HL-60 (cell line): Measurements from ENCODE around the gene TMUB1.

Source experiments
- DNase-seq, 2 experiments: peaks; one replicate each; pipeline ENCODE4 v3.0.0-alpha.2; 2010 to 2020; ENCODE audit warnings: low read depth in 1 of 2, low spot score in 1 of 2
- H3K27ac ChIP-seq: fragments of 250-450 bp; sonication (Bioruptor Pico); replicated peaks from 2 replicates; pipeline ENCODE4 v1.5.1; 2020; ENCODE audit warnings: mild to moderate bottlenecking, moderate library complexity
- H3K27me3 ChIP-seq: fragments of 250-450 bp; sonication (Bioruptor Pico); 2 replicates; pipeline ENCODE4 v1.5.1; 2021; ENCODE audit warnings: mild to moderate bottlenecking, moderate library complexity; ENCODE audit not compliant: insufficient read depth, poor library complexity, severe bottlenecking
- H3K4me3 ChIP-seq: replicated peaks from 2 replicates; pipeline ENCODE4 v1.5.1; 2011; ENCODE audit warnings: mild to moderate bottlenecking, control low read depth, low read length; ENCODE audit not compliant: insufficient read depth
- GABPA ChIP-seq: IDR thresholded peaks from 2 replicates; pipeline ENCODE4 v1.6.1; 2012; ENCODE audit warnings: low read depth
- POLR2AphosphoS5 ChIP-seq: IDR thresholded peaks from 2 replicates; pipeline ENCODE4 v1.6.1; 2012; ENCODE audit warnings: low read depth
- SPI1 ChIP-seq: IDR thresholded peaks from 2 replicates; pipeline ENCODE4 v1.6.1; 2012; ENCODE audit warnings: low read depth, mild to moderate bottlenecking, borderline replicate concordance
- TF ChIP-seq, protein P1 (sequence below): IDR thresholded peaks from one replicate; pipeline ENCODE4 v1.5.1; 2011; ENCODE audit warnings: low read length, control low read depth, inconsistent platforms; ENCODE audit not compliant: insufficient read depth
- TF ChIP-seq, protein P2 (sequence below): IDR thresholded peaks from 2 replicates; pipeline ENCODE4 v1.6.1; 2012; ENCODE audit warnings: low read depth; ENCODE audit not compliant: insufficient replicate concordance

The TMUB1 gene

DNA sequence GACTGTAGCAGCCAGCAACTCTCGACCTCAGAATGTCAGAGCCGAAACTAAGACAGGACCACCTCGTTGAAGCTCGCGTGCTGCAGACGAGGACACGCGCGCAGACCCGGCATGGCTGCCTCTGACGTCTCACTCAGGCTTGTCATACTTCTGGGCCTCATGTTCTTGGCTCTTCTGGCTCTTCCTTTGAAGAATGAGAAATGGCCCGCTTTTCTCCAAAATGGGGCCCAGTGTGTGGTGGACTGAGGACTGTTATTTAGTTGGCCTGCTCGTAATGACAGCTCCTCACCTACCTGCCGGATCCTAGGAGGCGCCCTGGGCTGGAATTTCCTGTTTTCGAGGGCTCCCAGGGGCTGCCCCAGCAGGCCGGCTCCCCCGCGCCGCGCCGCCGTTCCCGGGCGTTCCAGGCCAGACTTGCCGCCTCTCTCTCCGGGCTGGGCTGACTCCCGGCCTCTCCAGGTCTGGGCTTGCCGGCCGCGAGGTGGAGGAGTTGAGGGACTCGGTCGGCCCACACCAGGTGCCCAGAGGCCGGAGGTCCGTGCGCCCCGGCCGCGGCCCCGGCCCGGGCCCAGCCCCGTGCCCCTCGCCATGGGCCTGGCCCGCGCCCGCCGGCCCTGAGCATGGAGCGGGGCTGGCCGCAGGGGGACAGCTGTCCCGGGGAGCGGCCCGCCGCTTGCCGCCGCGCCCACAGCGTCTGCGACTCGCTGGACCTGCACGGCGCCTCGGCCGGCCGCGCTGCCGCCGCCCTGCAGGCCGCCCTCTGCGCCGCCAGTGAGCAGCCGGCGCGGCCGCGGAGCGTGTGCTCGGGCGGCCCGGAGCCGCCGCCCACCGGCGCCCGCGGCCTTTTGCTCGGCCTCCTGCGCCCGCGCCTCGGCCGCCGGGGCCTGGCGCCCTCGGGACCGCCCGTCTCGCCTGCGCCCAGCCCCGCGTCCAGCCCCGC, 31.1 kb upstream of the TMUB1 start:
- no peak for DNase-seq
- Histone ChIP-seq H3K4me3 (no peak overlapping the region), H3K27ac (no peak overlapping the region), H3K27me3 (no peaks in the 10 kb centered on the region)
- no peak for TF ChIP-seq SPI1
- TF ChIP-seq, protein P1, sequence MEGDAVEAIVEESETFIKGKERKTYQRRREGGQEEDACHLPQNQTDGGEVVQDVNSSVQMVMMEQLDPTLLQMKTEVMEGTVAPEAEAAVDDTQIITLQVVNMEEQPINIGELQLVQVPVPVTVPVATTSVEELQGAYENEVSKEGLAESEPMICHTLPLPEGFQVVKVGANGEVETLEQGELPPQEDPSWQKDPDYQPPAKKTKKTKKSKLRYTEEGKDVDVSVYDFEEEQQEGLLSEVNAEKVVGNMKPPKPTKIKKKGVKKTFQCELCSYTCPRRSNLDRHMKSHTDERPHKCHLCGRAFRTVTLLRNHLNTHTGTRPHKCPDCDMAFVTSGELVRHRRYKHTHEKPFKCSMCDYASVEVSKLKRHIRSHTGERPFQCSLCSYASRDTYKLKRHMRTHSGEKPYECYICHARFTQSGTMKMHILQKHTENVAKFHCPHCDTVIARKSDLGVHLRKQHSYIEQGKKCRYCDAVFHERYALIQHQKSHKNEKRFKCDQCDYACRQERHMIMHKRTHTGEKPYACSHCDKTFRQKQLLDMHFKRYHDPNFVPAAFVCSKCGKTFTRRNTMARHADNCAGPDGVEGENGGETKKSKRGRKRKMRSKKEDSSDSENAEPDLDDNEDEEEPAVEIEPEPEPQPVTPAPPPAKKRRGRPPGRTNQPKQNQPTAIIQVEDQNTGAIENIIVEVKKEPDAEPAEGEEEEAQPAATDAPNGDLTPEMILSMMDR = no peak
- TF ChIP-seq POLR2AphosphoS5 = no peak
- no peak for TF ChIP-seq GABPA
- TF ChIP-seq, protein P2, sequence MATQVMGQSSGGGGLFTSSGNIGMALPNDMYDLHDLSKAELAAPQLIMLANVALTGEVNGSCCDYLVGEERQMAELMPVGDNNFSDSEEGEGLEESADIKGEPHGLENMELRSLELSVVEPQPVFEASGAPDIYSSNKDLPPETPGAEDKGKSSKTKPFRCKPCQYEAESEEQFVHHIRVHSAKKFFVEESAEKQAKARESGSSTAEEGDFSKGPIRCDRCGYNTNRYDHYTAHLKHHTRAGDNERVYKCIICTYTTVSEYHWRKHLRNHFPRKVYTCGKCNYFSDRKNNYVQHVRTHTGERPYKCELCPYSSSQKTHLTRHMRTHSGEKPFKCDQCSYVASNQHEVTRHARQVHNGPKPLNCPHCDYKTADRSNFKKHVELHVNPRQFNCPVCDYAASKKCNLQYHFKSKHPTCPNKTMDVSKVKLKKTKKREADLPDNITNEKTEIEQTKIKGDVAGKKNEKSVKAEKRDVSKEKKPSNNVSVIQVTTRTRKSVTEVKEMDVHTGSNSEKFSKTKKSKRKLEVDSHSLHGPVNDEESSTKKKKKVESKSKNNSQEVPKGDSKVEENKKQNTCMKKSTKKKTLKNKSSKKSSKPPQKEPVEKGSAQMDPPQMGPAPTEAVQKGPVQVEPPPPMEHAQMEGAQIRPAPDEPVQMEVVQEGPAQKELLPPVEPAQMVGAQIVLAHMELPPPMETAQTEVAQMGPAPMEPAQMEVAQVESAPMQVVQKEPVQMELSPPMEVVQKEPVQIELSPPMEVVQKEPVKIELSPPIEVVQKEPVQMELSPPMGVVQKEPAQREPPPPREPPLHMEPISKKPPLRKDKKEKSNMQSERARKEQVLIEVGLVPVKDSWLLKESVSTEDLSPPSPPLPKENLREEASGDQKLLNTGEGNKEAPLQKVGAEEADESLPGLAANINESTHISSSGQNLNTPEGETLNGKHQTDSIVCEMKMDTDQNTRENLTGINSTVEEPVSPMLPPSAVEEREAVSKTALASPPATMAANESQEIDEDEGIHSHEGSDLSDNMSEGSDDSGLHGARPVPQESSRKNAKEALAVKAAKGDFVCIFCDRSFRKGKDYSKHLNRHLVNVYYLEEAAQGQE = no peak

DNA sequence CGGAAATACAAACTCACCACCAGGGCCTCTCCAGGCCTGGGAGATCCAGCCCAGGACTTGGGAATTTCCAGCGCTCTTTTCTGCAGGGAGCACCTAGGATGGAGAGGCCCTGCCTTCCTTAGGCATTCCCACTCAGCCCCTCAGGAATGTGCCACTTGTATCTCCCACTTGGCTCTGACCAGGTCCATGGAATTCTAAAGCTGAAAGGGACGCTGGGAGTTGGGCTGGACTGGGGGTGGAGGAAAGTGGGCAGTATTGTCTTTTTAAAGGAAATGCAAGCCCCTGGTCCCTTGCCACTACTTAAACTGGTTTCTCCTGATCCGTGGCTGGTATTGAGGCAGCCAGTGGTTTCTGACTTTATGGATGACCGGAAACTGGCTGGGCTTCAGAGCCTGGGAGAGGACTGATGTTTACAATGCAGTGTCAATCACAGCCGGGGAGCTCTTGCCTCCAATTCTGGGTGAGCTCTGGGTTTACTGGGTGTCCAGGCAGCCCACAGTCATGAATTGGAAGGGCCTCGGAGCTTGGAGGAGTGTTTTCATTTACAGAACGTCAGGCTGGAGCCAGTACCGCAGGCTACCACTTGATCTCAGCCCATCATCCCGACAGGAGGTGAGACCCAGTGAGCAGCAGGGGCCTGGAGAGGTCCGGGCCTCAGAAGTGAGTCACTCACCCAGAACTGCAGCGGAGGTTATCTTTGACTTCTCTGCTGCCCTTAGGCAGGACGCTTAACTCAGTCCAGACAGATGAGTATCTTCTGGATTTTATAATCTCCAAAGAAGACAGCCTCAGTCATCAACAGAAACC, 30.3 kb upstream of the TMUB1 start:
- no peak overlapping the region for H3K27ac ChIP-seq
- no peaks in the 10 kb centered on the region for H3K27me3 ChIP-seq
- TF ChIP-seq GABPA = no peak
- no peak for TF ChIP-seq SPI1
- TF ChIP-seq POLR2AphosphoS5 = no peak
- TF ChIP-seq, protein P2 = no peak
- TF ChIP-seq, protein P1 = no peak
- no peak for DNase-seq
- H3K4me3 ChIP-seq = no peak overlapping the region

DNA sequence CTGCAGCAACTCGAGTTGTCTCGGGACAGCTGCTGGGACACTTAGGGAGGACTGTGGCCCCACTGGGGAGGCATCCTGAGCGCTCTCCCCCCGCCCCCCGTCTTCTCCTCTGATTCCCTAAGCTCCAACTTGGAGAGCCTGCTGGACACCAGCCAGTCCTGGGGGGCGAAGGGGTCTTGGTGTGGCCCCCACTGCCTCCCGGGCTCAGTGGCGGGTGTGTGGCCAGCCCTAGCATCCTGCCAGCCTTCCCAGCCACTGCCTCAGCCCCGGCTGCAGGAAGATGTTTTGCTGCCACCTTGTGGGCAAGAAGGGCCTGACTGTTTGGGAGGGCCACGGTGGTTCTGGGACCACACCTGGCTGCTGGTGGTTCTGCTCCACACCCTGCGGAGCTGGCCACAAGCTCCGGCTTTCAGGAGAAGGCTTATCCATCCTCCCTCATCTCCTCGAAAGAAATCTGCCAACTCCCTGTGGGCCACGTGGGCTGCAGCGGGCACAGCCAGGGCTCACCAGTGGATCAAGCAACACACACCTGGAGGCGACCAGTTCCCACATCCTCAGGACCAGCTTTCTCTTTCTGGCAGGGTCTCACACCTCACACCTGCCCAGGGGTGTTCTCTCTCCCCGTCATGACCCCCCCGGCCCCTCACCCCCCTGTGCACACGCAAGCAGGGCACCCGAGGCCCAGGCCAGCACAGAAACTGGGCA, 27.8 kb upstream of the TMUB1 start:
- TF ChIP-seq, protein P1 = peak; percentile 63
- TF ChIP-seq SPI1 = no peak
- TF ChIP-seq GABPA = no peak
- TF ChIP-seq, protein P2 = no peak
- no peak overlapping the region for H3K27ac ChIP-seq
- H3K4me3 ChIP-seq = no peak overlapping the region
- no peaks in the 10 kb centered on the region for H3K27me3 ChIP-seq
- peak in 1 of 2 experiments; percentile 69 for DNase-seq
